HL-60 (cell line): ENCODE measurements around the gene MYBPH.

Source experiments
- DNase-seq, 2 experiments: peaks; one replicate each; pipeline ENCODE4 v3.0.0-alpha.2; 2010 to 2020; ENCODE audit warnings: low read depth in 1 of 2, low spot score in 1 of 2
- H3K27ac ChIP-seq: fragments of 250-450 bp; sonication (Bioruptor Pico); replicated peaks from 2 replicates; pipeline ENCODE4 v1.5.1; 2020; ENCODE audit warnings: mild to moderate bottlenecking, moderate library complexity
- H3K27me3 ChIP-seq: fragments of 250-450 bp; sonication (Bioruptor Pico); 2 replicates; pipeline ENCODE4 v1.5.1; 2021; ENCODE audit warnings: mild to moderate bottlenecking, moderate library complexity; ENCODE audit not compliant: insufficient read depth, poor library complexity, severe bottlenecking
- H3K4me3 ChIP-seq: replicated peaks from 2 replicates; pipeline ENCODE4 v1.5.1; 2011; ENCODE audit warnings: mild to moderate bottlenecking, control low read depth, low read length; ENCODE audit not compliant: insufficient read depth
- GABPA ChIP-seq: IDR thresholded peaks from 2 replicates; pipeline ENCODE4 v1.6.1; 2012; ENCODE audit warnings: low read depth
- POLR2AphosphoS5 ChIP-seq: IDR thresholded peaks from 2 replicates; pipeline ENCODE4 v1.6.1; 2012; ENCODE audit warnings: low read depth
- SPI1 ChIP-seq: IDR thresholded peaks from 2 replicates; pipeline ENCODE4 v1.6.1; 2012; ENCODE audit warnings: low read depth, mild to moderate bottlenecking, borderline replicate concordance
- TF ChIP-seq, protein P1 (sequence below): IDR thresholded peaks from one replicate; pipeline ENCODE4 v1.5.1; 2011; ENCODE audit warnings: low read length, control low read depth, inconsistent platforms; ENCODE audit not compliant: insufficient read depth
- TF ChIP-seq, protein P2 (sequence below): IDR thresholded peaks from 2 replicates; pipeline ENCODE4 v1.6.1; 2012; ENCODE audit warnings: low read depth; ENCODE audit not compliant: insufficient replicate concordance

Gene MYBPH

DNA sequence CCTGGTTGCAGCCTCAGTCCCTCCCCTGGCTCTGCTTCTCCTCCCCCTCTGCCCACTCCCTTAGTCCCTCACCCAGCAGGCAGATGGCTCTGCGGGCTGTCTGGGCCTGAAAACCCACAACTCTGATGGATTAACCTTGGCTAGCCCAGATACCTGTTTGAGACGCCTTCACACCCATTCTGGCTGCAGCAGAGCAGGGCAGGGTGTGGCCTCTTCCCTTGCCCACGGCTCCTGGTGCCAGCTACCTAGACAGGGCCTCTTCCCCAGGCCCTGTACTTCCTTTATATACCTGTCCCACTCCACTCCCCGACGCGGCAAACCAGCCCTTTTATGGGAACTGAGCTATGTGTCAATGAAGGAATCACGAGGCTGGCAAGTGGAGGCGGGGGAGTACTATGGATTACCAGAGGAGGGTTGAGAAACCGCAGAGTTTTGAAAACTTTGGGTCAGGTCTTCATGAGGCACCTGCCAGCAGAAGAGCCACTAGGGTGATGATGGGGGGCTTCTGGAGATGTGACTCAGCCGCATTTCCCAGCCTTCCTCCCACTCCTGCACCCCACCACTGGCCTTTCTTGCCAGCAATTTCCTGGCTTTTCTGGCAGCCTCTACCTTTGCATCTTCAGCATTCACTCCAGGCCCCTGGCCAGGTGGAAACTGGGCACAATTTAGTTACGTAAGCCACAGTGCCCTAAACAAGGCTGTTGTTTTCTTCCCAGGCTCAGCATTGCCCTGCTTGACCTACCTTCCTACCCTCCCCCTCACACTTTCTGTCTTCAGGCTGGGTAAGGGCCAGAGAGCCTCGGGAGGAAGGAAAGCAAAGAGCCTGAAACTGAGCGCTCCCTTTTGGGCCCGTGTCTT is 11.0 kb upstream of the MYBPH start, which contains the start of gene CHI3L1:
Gene CHI3L1 (minus strand): TSS at position 259 of the 858 bp plus-strand sequence. CDS start 81 bp downstream, at position 178.
- peak within 1 kb of the TSS; percentile 66 for H3K4me3 ChIP-seq
- H3K27ac ChIP-seq = peak within 1 kb of the TSS; percentile 74
- TF ChIP-seq GABPA = 0 out of 2 replicates have a peak, but pooled peaks have one; percentile 20
- TF ChIP-seq, protein P1, sequence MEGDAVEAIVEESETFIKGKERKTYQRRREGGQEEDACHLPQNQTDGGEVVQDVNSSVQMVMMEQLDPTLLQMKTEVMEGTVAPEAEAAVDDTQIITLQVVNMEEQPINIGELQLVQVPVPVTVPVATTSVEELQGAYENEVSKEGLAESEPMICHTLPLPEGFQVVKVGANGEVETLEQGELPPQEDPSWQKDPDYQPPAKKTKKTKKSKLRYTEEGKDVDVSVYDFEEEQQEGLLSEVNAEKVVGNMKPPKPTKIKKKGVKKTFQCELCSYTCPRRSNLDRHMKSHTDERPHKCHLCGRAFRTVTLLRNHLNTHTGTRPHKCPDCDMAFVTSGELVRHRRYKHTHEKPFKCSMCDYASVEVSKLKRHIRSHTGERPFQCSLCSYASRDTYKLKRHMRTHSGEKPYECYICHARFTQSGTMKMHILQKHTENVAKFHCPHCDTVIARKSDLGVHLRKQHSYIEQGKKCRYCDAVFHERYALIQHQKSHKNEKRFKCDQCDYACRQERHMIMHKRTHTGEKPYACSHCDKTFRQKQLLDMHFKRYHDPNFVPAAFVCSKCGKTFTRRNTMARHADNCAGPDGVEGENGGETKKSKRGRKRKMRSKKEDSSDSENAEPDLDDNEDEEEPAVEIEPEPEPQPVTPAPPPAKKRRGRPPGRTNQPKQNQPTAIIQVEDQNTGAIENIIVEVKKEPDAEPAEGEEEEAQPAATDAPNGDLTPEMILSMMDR = no peak
- peak; percentile 71; the same call in 1 of the 2 replicates for TF ChIP-seq SPI1
- TF ChIP-seq POLR2AphosphoS5 = peak; percentile 88
- TF ChIP-seq, protein P2, sequence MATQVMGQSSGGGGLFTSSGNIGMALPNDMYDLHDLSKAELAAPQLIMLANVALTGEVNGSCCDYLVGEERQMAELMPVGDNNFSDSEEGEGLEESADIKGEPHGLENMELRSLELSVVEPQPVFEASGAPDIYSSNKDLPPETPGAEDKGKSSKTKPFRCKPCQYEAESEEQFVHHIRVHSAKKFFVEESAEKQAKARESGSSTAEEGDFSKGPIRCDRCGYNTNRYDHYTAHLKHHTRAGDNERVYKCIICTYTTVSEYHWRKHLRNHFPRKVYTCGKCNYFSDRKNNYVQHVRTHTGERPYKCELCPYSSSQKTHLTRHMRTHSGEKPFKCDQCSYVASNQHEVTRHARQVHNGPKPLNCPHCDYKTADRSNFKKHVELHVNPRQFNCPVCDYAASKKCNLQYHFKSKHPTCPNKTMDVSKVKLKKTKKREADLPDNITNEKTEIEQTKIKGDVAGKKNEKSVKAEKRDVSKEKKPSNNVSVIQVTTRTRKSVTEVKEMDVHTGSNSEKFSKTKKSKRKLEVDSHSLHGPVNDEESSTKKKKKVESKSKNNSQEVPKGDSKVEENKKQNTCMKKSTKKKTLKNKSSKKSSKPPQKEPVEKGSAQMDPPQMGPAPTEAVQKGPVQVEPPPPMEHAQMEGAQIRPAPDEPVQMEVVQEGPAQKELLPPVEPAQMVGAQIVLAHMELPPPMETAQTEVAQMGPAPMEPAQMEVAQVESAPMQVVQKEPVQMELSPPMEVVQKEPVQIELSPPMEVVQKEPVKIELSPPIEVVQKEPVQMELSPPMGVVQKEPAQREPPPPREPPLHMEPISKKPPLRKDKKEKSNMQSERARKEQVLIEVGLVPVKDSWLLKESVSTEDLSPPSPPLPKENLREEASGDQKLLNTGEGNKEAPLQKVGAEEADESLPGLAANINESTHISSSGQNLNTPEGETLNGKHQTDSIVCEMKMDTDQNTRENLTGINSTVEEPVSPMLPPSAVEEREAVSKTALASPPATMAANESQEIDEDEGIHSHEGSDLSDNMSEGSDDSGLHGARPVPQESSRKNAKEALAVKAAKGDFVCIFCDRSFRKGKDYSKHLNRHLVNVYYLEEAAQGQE = no peak
- DNase-seq = peak; percentile 94 to 97
- no peaks in the 10 kb centered on the region for H3K27me3 ChIP-seq

DNA sequence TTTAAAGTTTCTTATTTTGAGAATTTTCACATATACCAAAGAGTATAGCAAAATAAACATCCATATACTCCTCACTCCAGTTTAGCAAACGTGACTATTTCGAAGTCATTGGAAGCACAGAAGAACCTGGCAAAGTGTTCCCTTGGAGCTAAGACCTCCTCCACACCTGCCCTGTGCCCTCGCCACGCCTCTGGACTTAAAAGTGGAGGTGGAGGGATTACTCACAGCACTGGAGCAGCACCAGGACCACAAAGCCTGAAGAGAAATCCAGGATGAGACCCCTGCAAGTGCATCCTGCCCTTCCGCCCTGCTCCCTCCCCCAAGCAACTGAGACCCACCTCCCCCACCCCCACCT is 10.4 kb upstream of the MYBPH start:
- TF ChIP-seq SPI1 = no peak
- TF ChIP-seq GABPA = no peak
- TF ChIP-seq, protein P1 = no peak
- H3K27ac ChIP-seq = peak overlapping the region; percentile 74
- peak overlapping the region; percentile 66 for H3K4me3 ChIP-seq
- no peaks in the 10 kb centered on the region for H3K27me3 ChIP-seq
- no peak for DNase-seq

DNA sequence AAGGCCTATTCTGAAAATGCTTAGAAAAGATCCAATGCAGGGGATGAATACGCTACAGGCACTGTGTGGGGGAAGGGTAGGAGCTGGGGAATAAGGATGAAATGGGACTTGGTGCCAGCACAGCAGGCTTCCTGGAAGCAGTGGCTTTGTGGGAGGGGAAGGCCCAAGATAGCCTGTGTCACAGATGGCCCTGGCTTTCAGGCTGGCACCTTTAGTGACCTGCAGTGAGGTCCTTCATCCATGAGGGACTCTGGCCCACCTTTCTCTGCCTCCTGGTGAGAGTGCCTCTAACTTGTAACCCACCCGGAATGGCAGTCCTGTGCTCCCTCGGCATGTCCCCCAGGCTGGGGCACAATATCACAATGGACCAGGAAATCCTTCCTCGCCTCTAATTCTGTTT is 10.0 kb upstream of the MYBPH start:
- H3K27me3 ChIP-seq = no peaks in the 10 kb centered on the region
- DNase-seq = no peak
- TF ChIP-seq GABPA (no peak), POLR2AphosphoS5 (no peak)
- TF ChIP-seq, protein P1 = no peak
- H3K4me3 ChIP-seq = peak overlapping the region; percentile 66
- H3K27ac ChIP-seq = peak overlapping the region; percentile 74

DNA sequence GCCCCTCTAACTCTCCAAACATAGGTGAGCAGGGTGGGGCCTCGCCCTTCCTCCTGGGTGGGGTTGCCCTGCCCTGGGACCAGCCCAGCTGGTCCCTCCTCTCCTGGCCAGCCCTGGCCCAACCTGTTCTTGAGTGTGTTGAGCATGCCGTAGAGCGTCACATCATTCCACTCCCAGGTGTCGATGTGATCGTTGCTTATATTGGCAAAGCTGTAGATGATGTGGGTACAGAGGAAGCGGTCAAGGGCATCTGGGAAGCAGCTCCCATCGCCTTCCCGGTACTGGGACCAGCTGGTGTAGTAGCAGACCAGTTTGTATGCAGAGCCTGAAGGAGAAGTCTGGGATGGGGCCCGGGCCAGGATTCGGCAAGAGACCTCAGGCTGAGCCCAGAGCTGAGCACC is 9.4 kb upstream of the MYBPH start:
- DNase-seq = no peak
- H3K4me3 ChIP-seq = peak overlapping the region; percentile 66
- TF ChIP-seq, protein P2 = no peak
- no peak for TF ChIP-seq POLR2AphosphoS5
- TF ChIP-seq, protein P1 = no peak
- TF ChIP-seq SPI1 = no peak
- TF ChIP-seq GABPA = no peak
- peak overlapping the region; percentile 74 for H3K27ac ChIP-seq
- H3K27me3 ChIP-seq = no peaks in the 10 kb centered on the region
